Parathyroid adenoma (tissue), 2 donors: ENCODE results near the gene COMMD10.

ENCODE experiments used
- H2AFZ ChIP-seq: fragments of 300-600 bp; sonication (generic); one replicate; pipeline ENCODE4 v1.7.0; 2017; ENCODE audit warnings: antibody characterized with exemption, mild to moderate bottlenecking
- H3K27ac ChIP-seq: fragments of 300-600 bp; sonication (generic); one replicate; pipeline ENCODE4 v1.7.0; 2017
- H3K27me3 ChIP-seq: fragments of 300-600 bp; sonication (generic); one replicate; pipeline ENCODE4 v1.7.0; 2017; ENCODE audit warnings: low read length; ENCODE audit not compliant: control insufficient read depth, insufficient read depth
- H3K36me3 ChIP-seq: fragments of 300-600 bp; sonication (generic); one replicate; pipeline ENCODE4 v1.7.0; 2017; ENCODE audit warnings: low read length; ENCODE audit not compliant: control insufficient read depth, insufficient read depth
- H3K4me1 ChIP-seq: fragments of 300-600 bp; sonication (generic); one replicate; pipeline ENCODE4 v1.7.0; 2017; ENCODE audit warnings: control low read depth
- H3K4me2 ChIP-seq: fragments of 300-600 bp; sonication (generic); one replicate; pipeline ENCODE4 v1.7.0; 2017; ENCODE audit warnings: low read length
- H3K4me3 ChIP-seq: fragments of 300-600 bp; sonication (generic); one replicate; pipeline ENCODE4 v1.7.0; 2017; ENCODE audit warnings: low read depth, low read length
- H3K79me2 ChIP-seq: fragments of 300-600 bp; sonication (generic); one replicate; pipeline ENCODE4 v1.7.0; 2017; ENCODE audit warnings: control low read depth
- H3K9ac ChIP-seq: fragments of 300-600 bp; sonication (generic); one replicate; pipeline ENCODE4 v1.7.0; 2017; ENCODE audit warnings: mild to moderate bottlenecking
- H3K9me3 ChIP-seq: fragments of 300-600 bp; sonication (generic); one replicate; pipeline ENCODE4 v1.7.0; 2017; ENCODE audit warnings: low read length; ENCODE audit not compliant: control insufficient read depth
- TF ChIP-seq, protein P1 (sequence below): fragments of 300-600 bp; sonication (generic); IDR thresholded peaks from one replicate; pipeline ENCODE4 v1.7.0; 2017; ENCODE audit warnings: antibody characterized with exemption, mild to moderate bottlenecking
- donor health status: primary hyperparathyroidism.

Gene COMMD10

DNA sequence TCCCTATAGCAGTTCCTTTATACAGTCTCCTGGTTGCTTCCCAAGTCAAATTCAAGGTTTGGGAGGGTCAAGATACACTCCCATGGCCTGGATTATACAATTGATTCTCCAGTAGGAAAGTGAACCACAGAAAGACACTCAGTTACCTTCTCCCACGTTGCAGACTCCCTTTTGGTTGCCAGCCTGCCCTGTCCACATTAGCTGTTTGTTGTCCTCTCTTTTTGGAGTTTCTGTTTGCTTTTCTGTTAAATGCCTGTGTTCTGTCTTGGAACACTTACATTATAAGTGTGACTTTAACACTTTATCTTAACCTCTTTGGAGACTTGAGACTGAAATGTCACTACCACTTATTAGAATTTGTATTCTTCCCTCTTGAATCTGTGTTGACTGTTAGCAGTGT, 30.3 kb downstream of the COMMD10 start:
- Histone ChIP-seq H3K36me3 (no peaks in the 10 kb centered on the region), H3K27ac (no peak overlapping the region)
- TF ChIP-seq, protein P1, sequence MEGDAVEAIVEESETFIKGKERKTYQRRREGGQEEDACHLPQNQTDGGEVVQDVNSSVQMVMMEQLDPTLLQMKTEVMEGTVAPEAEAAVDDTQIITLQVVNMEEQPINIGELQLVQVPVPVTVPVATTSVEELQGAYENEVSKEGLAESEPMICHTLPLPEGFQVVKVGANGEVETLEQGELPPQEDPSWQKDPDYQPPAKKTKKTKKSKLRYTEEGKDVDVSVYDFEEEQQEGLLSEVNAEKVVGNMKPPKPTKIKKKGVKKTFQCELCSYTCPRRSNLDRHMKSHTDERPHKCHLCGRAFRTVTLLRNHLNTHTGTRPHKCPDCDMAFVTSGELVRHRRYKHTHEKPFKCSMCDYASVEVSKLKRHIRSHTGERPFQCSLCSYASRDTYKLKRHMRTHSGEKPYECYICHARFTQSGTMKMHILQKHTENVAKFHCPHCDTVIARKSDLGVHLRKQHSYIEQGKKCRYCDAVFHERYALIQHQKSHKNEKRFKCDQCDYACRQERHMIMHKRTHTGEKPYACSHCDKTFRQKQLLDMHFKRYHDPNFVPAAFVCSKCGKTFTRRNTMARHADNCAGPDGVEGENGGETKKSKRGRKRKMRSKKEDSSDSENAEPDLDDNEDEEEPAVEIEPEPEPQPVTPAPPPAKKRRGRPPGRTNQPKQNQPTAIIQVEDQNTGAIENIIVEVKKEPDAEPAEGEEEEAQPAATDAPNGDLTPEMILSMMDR = no peak

DNA sequence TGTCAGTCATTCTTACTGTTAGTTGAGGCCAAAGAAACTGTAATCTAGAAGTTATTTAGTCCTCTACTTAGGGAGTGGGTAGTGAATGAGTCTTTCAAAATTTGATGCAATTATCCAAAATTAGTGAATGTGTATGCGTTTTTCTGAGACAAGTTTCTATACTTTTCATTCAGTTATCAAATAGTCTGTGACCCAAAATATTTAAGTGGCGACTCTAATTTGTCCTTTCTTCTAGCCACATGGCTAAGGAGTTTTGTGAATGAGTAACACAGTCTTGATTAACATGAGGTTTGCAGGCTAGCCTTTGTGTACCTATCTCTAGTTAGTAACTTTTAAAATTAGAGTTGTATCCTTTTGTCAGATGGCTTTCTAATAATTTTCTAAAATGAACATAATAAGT, 45.6 kb downstream of the COMMD10 start:
- Histone ChIP-seq H3K36me3 (no peaks in the 10 kb centered on the region), H3K79me2 (no peaks in the 10 kb centered on the region), H3K9ac (no peak overlapping the region), H3K4me2 (no peak overlapping the region), H3K27ac (no peak overlapping the region), H2AFZ (no peak overlapping the region), H3K4me3 (no peak overlapping the region), H3K27me3 (no peaks in the 10 kb centered on the region), H3K4me1 (no peaks in the 10 kb centered on the region), H3K9me3 (no peaks in the 10 kb centered on the region)
- TF ChIP-seq, protein P1 = no peak

More for the DNA sequence above, 30.3 kb downstream of the COMMD10 start:
- Histone ChIP-seq H3K9ac (no peak overlapping the region), H3K4me1 (no peaks in the 10 kb centered on the region), H3K79me2 (peaks cover 19% of the 10 kb centered on the region), H3K27me3 (no peaks in the 10 kb centered on the region), H3K4me2 (no peak overlapping the region), H2AFZ (no peak overlapping the region), H3K9me3 (peaks cover 6% of the 10 kb centered on the region), H3K4me3 (no peak overlapping the region)

DNA sequence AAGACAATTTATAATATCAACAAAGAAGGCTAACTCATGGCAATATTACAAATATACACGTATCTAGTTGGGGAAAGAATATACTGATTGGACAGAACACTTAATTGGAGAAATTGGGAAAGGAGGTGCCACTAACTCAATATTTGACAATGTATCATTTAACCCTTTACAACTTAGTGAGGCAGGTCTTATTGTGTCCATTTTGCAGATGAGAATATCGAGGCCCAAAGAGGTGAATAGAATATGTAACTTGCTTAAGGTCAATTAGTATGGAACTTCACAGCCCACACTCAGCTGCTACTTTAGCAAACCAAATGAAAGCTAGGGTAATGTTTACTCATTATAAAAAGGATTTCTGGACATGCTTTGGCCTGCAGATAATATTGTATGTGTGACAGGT, 46.2 kb downstream of the COMMD10 start:
- TF ChIP-seq, protein P1 = no peak
- no peak overlapping the region for H3K9ac ChIP-seq
- no peaks in the 10 kb centered on the region for H3K9me3 ChIP-seq
- H3K79me2 ChIP-seq = no peaks in the 10 kb centered on the region
- H3K4me2 ChIP-seq = no peak overlapping the region
- no peaks in the 10 kb centered on the region for H3K36me3 ChIP-seq
- no peaks in the 10 kb centered on the region for H3K27me3 ChIP-seq
- H3K27ac ChIP-seq = no peak overlapping the region
- no peaks in the 10 kb centered on the region for H3K4me1 ChIP-seq
- H3K4me3 ChIP-seq = no peak overlapping the region
- no peak overlapping the region for H2AFZ ChIP-seq

DNA sequence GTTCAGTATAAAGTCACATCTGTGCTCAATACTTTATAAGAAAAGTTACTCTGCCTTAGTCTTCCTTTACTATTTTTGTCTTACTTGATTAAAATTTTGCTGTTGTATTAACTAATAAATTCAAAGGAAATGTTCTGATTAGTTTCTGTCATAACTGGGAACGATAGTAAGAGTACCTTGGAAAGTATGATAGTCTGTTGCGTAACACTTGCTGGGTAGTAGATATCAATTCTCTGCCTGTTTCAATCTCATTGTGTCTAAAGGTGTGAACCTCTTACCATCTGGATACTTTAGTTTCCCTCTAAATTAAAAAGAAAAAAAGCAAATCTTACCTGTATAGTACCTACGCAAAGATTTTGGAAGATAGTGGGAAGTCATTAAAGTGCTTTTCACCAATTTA, 48.5 kb downstream of the COMMD10 start:
- no peak overlapping the region for H3K27ac ChIP-seq
- H3K27me3 ChIP-seq = no peaks in the 10 kb centered on the region
- no peaks in the 10 kb centered on the region for H3K79me2 ChIP-seq
- H3K9me3 ChIP-seq = no peaks in the 10 kb centered on the region
- H2AFZ ChIP-seq = no peak overlapping the region
- H3K4me1 ChIP-seq = no peaks in the 10 kb centered on the region
- H3K36me3 ChIP-seq = no peaks in the 10 kb centered on the region
- no peak overlapping the region for H3K9ac ChIP-seq
- H3K4me2 ChIP-seq = no peak overlapping the region
- TF ChIP-seq, protein P1 = no peak
- H3K4me3 ChIP-seq = no peak overlapping the region

DNA sequence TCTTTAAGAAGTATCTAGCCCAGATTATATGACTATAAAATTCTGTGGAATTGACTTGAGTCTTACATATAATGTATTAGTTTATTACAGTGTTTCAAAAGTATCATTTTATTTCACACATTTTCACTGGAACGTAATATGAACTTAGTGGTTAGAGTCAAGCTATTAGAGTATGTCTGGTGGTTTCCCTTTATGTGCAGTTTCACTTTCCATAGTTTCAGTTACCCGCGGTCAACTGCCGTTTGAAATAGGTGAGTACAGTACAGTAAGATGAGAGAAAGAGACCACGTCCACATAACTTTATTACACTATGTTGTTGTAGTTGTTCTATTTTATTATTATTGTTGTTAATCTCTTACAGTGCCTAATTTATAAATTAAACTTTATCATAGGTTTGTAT, 50.5 kb downstream of the COMMD10 start:
- TF ChIP-seq, protein P1 = no peak
- Histone ChIP-seq H3K4me2 (no peak overlapping the region), H3K27ac (no peak overlapping the region), H3K9ac (no peak overlapping the region), H3K79me2 (no peaks in the 10 kb centered on the region), H2AFZ (no peak overlapping the region), H3K9me3 (no peaks in the 10 kb centered on the region), H3K4me1 (no peaks in the 10 kb centered on the region), H3K4me3 (no peak overlapping the region), H3K27me3 (no peaks in the 10 kb centered on the region), H3K36me3 (no peaks in the 10 kb centered on the region)
